ENCODE data around the gene KCND3.
A peak's percentile ranks its signal among the peaks of the same experiment; 100 is the strongest.

KCND3 gene

GRCh38 chr1:111754984-111755330 lies 234.5 kb downstream of the KCND3 start:
- H3K4me3 ChIP-seq (ENCODE audit: low read depth, low read length) = peak overlapping the region; percentile 91
- CTCF ChIA-PET = interaction anchor here (0.7 to 18.1 kb wide), 21 partner anchors 11 to 315 kb away, joined by 3 to 289 read pairs (median 4); partner anchors contain the start of gene INKA2
- no peak for TF ChIP-seq CTCF (IDR thresholded peaks at IDR 0.05; ENCODE audit: insufficient read depth, low read length, missing control alignments)
- POLR2A ChIA-PET = interaction anchor here (0.6 to 2.1 kb wide), 5 partner anchors 15 to 247 kb away, joined by 3 to 8 read pairs (median 3); partner anchors contain the start of gene INKA2
- DNase-seq (ENCODE audit: low read depth, low spot score) = no peak

- no peak for TF ChIP-seq CTCF (IDR thresholded peaks at IDR 0.05; ENCODE audit: insufficient read depth, low read length, missing control alignments)
- CTCF ChIA-PET = interaction anchor here (1.1 to 18.1 kb wide), 6 partner anchors 16 to 271 kb away, joined by 4 to 289 read pairs (median 44); partner anchors contain the start of gene INKA2
- POLR2A ChIA-PET = no interaction called here
- DNase-seq (ENCODE audit: low read depth, low spot score) = no peak
- H3K4me3 ChIP-seq (ENCODE audit: low read depth, low read length) = no peak overlapping the region
Observed at GRCh38 chr1:111751906-111752575, 237.4 kb downstream of the KCND3 start.

- no peak for DNase-seq (ENCODE audit: low read depth, low spot score)
- ChIA-PET POLR2A (no interaction called here), CTCF (interaction anchor here (1.1 to 18.1 kb wide), 8 partner anchors 10 to 270 kb away, joined by 4 to 289 read pairs (median 6); partner anchors contain the start of gene INKA2)
- TF ChIP-seq CTCF (IDR thresholded peaks at IDR 0.05; ENCODE audit: insufficient read depth, low read length, missing control alignments) = no peak
- no peak overlapping the region for H3K4me3 ChIP-seq (ENCODE audit: low read depth, low read length)
Observed at GRCh38 chr1:111750856-111751255, 238.6 kb downstream of the KCND3 start.

GRCh38 chr1:111749628-111750027 lies 239.8 kb downstream of the KCND3 start:
- TF ChIP-seq CTCF (IDR thresholded peaks at IDR 0.05; ENCODE audit: insufficient read depth, low read length, missing control alignments) = no peak
- ChIA-PET POLR2A (no interaction called here), CTCF (interaction anchor here (0.7 to 18.1 kb wide), 9 partner anchors 6 to 269 kb away, joined by 3 to 289 read pairs (median 7); partner anchors contain the start of genes DDX20 and INKA2)
- no peak for DNase-seq (ENCODE audit: low read depth, low spot score)
- H3K4me3 ChIP-seq (ENCODE audit: low read depth, low read length) = no peak overlapping the region

- TF ChIP-seq CTCF (IDR thresholded peaks at IDR 0.05; ENCODE audit: insufficient read depth, low read length, missing control alignments) = no peak
- H3K4me3 ChIP-seq (ENCODE audit: low read depth, low read length) = no peak overlapping the region
- no peak for DNase-seq (ENCODE audit: low read depth, low spot score)
- ChIA-PET POLR2A (interaction anchor here (0.9 kb wide), 1 partner anchor 9 kb away, joined by 3 read pairs; the partner anchor contains the start of gene INKA2), CTCF (interaction anchor here (0.9 to 18.1 kb wide), 16 partner anchors 8 to 267 kb away, joined by 3 to 289 read pairs (median 6); partner anchors contain the start of genes ADORA3, DDX20, INKA2 and TMIGD3)
Observed at GRCh38 chr1:111747947-111748346, 241.5 kb downstream of the KCND3 start.

GRCh38 chr1:111747282-111747734 lies 242.2 kb downstream of the KCND3 start:
- ChIA-PET CTCF (interaction anchor here (0.9 to 18.1 kb wide), 17 partner anchors 8 to 300 kb away, joined by 3 to 289 read pairs (median 7); partner anchors contain the start of genes DDX20 and INKA2), POLR2A (interaction anchor here (0.9 kb wide), 1 partner anchor 8 kb away, joined by 3 read pairs; the partner anchor contains the start of gene INKA2)
- DNase-seq (ENCODE audit: low read depth, low spot score) = no peak
- TF ChIP-seq CTCF (IDR thresholded peaks at IDR 0.05; ENCODE audit: insufficient read depth, low read length, missing control alignments) = peak; percentile 78
- H3K4me3 ChIP-seq (ENCODE audit: low read depth, low read length) = no peak overlapping the region

Data from AG04449 (cell line).